Measurements from ENCODE around the gene PYHIN1.
"Not testable (repeated sequence)": the region's sequence is repeated elsewhere in the genome, so short reads cannot be mapped to it uniquely, and the experiment has no call there.

The PYHIN1 gene

GRCh38 chr1:158978730-158979129, 47.4 kb downstream of the PYHIN1 start:
- in situ Hi-C loops (cut with HindIII; ENCODE audit: low sequenced_read_pairs) = no loop called here

GRCh38 chr1:158979229-158979628, 47.9 kb downstream of the PYHIN1 start:
- in situ Hi-C loops (cut with HindIII; ENCODE audit: low sequenced_read_pairs) = no loop called here

- in situ Hi-C loops (cut with HindIII; ENCODE audit: low sequenced_read_pairs) = no loop called here
Observed at GRCh38 chr1:158983235-158983634, 51.9 kb downstream of the PYHIN1 start.

- in situ Hi-C loops (cut with HindIII; ENCODE audit: low sequenced_read_pairs) = no loop called here
Observed at GRCh38 chr1:158984386-158984785, 53.0 kb downstream of the PYHIN1 start.

- in situ Hi-C loops (cut with HindIII; ENCODE audit: low sequenced_read_pairs) = no loop called here
Observed at GRCh38 chr1:158989424-158989823, 58.1 kb downstream of the PYHIN1 start.

- in situ Hi-C loops (cut with HindIII; ENCODE audit: low sequenced_read_pairs) = no loop called here
Observed at GRCh38 chr1:158992787-158993312, 61.5 kb downstream of the PYHIN1 start.

- in situ Hi-C loops (cut with HindIII; ENCODE audit: low sequenced_read_pairs) = no loop called here
Observed at GRCh38 chr1:158996998-158997397, 65.6 kb downstream of the PYHIN1 start.

- in situ Hi-C loops (cut with HindIII; ENCODE audit: low sequenced_read_pairs) = no loop called here
Observed at GRCh38 chr1:158998037-158998780, 66.9 kb downstream of the PYHIN1 start.

- in situ Hi-C loops (cut with HindIII; ENCODE audit: low sequenced_read_pairs) = no loop called here
Observed at GRCh38 chr1:158998781-158999161, 67.4 kb downstream of the PYHIN1 start.

- in situ Hi-C loops (cut with HindIII; ENCODE audit: low sequenced_read_pairs) = no loop called here
Observed at GRCh38 chr1:158999316-159000069, 68.1 kb downstream of the PYHIN1 start.

GRCh38 chr1:159000070-159000409, 68.7 kb downstream of the PYHIN1 start:
- in situ Hi-C loops (cut with HindIII; ENCODE audit: low sequenced_read_pairs) = no loop called here

- in situ Hi-C loops (cut with HindIII; ENCODE audit: low sequenced_read_pairs) = no loop called here
Observed at GRCh38 chr1:159000625-159001024, 69.3 kb downstream of the PYHIN1 start.

- in situ Hi-C loops (cut with HindIII; ENCODE audit: low sequenced_read_pairs) = no loop called here
Observed at GRCh38 chr1:159005161-159005560, 73.8 kb downstream of the PYHIN1 start.

GRCh38 chr1:159005676-159006075, 74.3 kb downstream of the PYHIN1 start:
- in situ Hi-C loops (cut with HindIII; ENCODE audit: low sequenced_read_pairs) = no loop called here

GRCh38 chr1:159006210-159006807, 75.0 kb downstream of the PYHIN1 start:
- in situ Hi-C loops (cut with HindIII; ENCODE audit: low sequenced_read_pairs) = not testable (repeated sequence)

GRCh38 chr1:159007726-159008125, 76.4 kb downstream of the PYHIN1 start:
- in situ Hi-C loops (cut with HindIII; ENCODE audit: low sequenced_read_pairs) = no loop called here

- in situ Hi-C loops (cut with HindIII; ENCODE audit: low sequenced_read_pairs) = no loop called here
Observed at GRCh38 chr1:159008744-159009188, 77.4 kb downstream of the PYHIN1 start.

GRCh38 chr1:159009287-159009686, 77.9 kb downstream of the PYHIN1 start:
- in situ Hi-C loops (cut with HindIII; ENCODE audit: low sequenced_read_pairs) = no loop called here

GRCh38 chr1:159009704-159010361, 78.5 kb downstream of the PYHIN1 start, which contains the start of gene IFI16:
IFI16 (plus strand) TSS chr1:159009907; CDS start chr1:159014681, 4,774 bp downstream.
- in situ Hi-C loops (cut with HindIII; ENCODE audit: low sequenced_read_pairs) = no loop called here

GRCh38 chr1:159010391-159010790, 79.0 kb downstream of the PYHIN1 start:
- in situ Hi-C loops (cut with HindIII; ENCODE audit: low sequenced_read_pairs) = no loop called here

- in situ Hi-C loops (cut with HindIII; ENCODE audit: low sequenced_read_pairs) = not testable (repeated sequence)
Observed at GRCh38 chr1:159011001-159011400, 79.6 kb downstream of the PYHIN1 start.
